ENCODE results near the gene MBD3L2B.
"Not testable (repeated sequence)": the region's sequence is repeated elsewhere in the genome, so short reads cannot be mapped to it uniquely, and the experiment has no call there.

MBD3L2B gene

DNA sequence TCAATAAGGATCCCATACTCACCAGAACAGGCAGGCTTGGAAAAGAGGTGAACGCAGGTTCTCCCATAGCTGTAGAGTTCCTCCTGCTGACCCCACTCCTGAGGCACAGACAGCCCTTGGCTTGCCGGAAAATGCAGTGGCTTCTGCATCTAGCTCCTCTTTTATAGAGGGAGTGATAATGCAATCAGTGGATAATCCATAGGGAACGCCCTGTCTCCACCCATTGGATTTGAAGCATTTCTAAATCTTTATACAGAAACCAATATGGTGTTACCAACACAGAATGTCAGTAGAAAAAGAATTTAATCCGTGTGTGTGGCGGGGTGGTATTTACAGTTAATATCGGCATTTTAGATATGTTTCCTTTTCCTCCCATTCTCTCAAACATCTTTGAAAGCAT is at the start of gene MBD3L2B:
TSS of gene MBD3L2B (minus strand) at position 101 of the 400 bp plus-strand sequence. CDS start at position 67, 34 bp downstream.
- DNase-seq, result not testable (repeated sequence)

GRCh38 chr19:7069904-7070226 is 48.6 kb upstream of the MBD3L2B start:
- DNase-seq, result no peak

DNA sequence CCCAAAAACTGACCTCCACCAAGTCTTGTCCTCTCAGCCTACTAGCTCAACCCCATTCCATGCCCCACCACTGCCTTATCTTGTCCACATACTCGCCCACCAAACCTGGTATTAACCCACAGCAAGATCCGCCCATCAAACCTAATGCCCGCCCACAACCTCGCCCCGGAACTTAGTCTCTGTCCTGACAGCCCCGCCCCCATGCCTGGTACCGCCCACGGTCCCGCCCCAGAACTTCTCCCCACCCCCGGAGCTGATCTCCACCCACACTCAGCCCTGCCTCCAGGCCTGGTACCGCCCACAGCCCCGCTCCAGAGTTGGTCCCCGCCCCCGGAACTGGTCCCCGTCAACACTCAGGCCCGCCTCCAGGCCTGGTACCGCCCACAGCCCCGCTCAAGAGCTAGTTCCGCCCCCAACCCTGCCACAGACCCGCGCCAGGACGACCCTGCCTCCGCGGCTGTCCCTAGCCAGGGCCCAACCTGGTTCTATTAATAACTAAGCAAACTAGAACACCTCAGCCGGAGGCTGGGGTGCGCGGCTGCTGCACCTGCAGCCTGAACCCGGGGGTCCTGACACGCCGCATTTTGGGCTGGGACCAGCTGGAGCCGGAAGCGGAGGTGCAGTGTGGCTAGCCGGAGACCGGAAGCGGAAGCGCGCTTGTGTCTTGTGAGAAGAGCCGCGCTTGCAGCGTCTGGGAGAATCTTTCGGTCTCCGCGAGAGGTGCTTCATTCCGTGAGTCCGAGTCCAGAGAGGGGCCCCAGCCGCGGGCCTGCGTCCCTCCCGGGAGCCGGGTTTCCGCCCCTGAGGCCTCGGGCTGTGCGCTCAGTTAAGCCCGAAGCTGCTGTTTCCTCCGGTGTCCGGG is 48.0 kb upstream of the MBD3L2B start, which contains the start of gene ZNF557:
TSS of gene ZNF557 (plus strand) at position 662 of the 862 bp plus-strand sequence. CDS start 5,372 bp downstream, outside the sequence.
- DNase-seq, result peak; percentile 95 to 96

DNA sequence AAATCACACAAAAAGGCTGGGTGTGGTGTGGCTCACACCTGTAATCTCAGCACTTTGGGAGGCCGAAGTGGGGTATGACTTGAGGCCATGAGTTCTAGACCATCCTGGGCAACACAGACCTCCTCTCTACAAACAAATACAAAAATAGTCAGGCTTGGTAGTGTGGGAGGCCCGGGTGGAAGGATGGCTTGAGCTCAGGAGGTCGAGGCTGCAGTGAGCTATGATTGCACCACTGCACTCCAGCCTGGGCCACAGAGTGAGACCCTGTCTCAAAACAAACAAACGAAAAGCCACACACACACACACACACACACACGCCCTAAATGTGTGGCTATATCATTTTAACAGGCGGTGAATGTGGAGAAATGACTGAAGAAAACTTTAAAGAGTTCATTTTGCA is 47.4 kb upstream of the MBD3L2B start:
- no peak for DNase-seq

DNA sequence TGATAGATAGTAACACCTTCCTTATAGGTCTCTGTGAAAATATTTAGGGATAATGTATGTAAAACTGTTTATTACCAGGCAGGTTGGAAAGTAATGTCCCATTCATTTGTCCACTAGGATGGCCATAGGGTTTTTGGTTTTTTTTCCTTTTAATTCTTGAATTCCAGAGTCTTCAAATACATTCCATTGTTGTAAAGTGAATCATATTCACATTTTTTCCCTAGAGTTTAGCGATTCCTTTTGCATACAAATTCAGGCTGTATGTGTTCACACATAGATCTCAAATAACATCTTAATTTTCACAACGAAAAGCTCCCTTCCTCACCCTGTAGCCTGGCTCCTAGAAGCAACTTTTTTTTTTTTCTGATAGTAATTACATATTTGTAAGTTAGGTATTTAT is 46.5 kb upstream of the MBD3L2B start:
- no peak for DNase-seq

DNA sequence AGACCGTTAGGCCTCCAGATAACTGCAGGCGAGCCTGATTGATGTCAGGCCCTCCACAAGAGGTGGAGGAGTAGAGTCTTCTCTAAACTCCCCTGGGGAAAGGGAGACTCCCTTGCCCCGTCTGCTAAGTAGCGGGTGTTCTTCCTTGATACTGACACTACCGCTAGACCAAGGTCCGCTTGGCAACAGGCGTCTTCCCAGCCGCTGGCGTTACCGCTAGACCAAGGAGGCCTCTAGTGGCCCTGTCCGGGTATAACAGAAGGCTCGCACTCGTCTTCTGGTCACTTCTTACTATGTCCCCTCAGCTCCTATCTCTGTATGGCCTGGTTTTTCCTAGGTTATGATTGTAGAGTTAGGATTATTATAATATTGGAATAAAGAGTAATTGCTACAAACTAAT is 45.9 kb upstream of the MBD3L2B start:
- DNase-seq, result not testable (repeated sequence)

- DNase-seq, result no peak
Observed at GRCh38 chr19:7063764-7064418, 42.7 kb upstream of the MBD3L2B start.

DNA sequence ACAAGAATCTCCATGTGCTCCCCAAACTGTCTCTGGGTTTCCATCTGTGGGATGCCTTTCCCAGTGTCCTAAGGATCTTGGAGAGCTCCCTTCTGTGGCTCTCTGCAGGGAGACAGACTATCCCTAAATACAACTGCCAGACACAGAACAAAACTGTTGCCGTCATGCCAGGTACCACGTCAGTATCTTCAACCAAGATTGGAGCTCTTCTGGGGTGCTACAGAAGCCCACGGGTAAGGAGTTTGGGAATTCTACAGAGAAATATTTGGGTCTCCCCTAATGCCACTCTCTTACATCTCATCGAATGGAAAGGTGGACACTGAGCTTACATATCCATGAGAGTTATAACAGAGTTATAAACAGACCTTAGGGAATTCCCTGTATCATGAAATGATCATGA is 42.1 kb upstream of the MBD3L2B start:
- DNase-seq, result no peak

DNA sequence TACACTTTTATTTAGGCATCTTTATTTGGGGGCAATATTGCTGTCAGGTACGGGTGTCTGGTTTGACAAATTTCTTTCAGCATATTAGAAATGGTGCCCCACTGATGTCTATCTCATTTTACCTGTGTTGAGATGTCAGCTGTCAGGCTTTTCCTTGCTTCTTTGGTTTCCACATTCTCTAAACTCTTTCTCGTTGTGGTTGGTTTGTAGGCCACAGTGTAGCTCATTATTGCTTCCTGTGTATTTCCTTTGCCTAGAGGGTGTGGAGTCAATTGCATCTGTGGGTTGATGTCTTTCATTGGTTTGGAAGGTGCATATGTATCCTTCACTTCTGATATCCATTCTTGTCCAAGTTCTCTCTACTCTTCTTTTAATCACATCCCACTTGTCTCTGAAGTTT is 38.7 kb upstream of the MBD3L2B start:
- DNase-seq, result not testable (repeated sequence)

GRCh38 chr19:7058576-7058975 is 37.3 kb upstream of the MBD3L2B start, which contains the start of gene MBD3L3:
Gene MBD3L3, minus strand, starts transcription at chr19:7058676. Its CDS starts 71 bp downstream, at chr19:7058605.
- not testable (repeated sequence) for DNase-seq

- not testable (repeated sequence) for DNase-seq
Observed at GRCh38 chr19:7056371-7056770, 35.1 kb upstream of the MBD3L2B start.

- not testable (repeated sequence) for DNase-seq
Observed at GRCh38 chr19:7055679-7056078, 34.4 kb upstream of the MBD3L2B start.

DNA sequence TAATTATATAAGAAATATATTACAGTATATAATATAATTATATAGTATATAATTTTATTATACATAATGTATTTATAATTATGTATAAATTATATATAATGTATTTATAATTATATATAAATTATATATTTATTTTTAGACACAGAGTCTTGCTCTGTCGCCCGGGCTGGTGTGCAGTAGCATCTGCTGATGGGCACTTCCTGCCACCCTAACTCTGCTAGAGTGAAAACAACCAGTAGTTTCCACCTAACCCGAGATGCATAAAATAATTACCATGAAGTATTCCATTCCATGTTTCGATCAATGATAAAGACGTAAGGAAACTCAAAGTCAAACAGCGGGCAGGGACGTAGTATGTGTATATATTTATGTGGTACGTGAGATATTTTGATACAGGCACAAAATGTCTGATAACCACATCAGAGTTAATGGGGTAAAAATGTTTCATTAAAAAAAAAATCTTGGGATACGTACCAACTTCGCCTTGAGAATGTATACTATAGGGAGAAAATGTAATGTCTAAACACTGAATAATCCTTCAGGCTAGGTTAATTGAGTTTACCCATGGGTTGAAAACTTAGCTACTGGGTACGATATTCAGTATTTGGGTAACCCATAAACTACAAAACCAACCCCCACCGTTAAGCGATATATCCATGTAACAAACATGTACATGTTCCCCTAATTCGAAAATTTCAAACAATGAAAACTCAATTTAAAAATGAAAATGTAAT is 33.6 kb upstream of the MBD3L2B start:
- DNase-seq, result not testable (repeated sequence)

DNA sequence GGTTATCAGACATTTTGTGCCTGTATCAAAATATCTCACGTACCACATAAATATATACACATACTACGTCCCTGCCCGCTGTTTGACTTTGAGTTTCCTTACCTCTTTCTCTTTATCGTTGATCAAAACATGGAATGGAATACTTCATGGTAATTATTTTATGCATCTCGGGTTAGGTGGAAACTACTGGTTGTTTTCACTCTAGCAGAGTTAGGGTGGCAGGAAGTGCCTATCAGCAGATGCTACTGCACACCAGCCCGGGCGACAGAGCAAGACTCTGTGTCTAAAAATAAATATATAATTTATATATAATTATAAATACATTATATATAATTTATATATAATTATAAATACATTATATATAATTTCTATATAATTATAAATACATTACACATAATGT is 31.7 kb upstream of the MBD3L2B start:
- not testable (repeated sequence) for DNase-seq

DNA sequence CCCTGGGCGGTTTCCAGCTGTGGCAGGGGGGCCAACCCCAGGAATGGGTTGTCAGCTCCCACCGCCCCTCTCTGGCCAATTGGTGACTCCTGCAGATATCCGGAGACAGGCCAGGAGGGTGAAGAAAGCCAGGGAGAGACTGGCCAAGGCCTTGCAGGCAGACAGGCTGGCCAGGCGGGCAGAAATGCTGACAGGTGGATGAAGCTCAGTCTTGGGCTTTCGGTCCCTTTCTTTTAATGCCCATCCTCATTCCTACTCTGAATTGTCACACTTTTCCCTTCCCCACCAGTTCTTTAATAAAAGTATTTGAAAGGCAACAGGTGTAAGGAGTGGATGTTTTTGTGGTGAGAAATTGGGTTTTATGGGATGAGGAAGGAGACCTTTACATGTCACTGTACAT is 30.2 kb upstream of the MBD3L2B start:
- not testable (repeated sequence) for DNase-seq

- DNase-seq, result not testable (repeated sequence)
Observed at GRCh38 chr19:7049021-7049420, 27.8 kb upstream of the MBD3L2B start, which contains the start of gene MBD3L2. Gene MBD3L2, plus strand, starts transcription at chr19:7049321. Its CDS starts 53 bp downstream, at chr19:7049374.

DNA sequence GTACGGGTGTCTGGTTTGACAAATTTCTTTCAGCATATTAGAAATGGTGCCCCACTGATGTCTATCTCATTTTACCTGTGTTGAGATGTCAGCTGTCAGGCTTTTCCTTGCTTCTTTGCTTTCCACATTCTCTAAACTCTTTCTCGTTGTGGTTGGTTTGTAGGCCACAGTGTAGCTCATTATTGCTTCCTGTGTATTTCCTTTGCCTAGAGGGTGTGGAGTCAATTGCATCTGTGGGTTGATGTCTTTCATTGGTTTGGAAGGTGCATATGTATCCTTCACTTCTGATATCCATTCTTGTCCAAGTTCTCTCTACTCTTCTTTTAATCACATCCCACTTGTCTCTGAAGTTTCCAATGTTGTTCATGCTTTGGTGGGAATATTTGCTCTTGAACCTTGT is 20.3 kb upstream of the MBD3L2B start:
- DNase-seq, result not testable (repeated sequence)

- not testable (repeated sequence) for DNase-seq
Observed at GRCh38 chr19:7040079-7040478, 18.8 kb upstream of the MBD3L2B start, which contains the start of gene MBD3L4. Gene MBD3L4, minus strand, starts transcription at chr19:7040179. Its CDS starts 35 bp downstream, at chr19:7040144.

- not testable (repeated sequence) for DNase-seq
Observed at GRCh38 chr19:7030278-7030677, 9.0 kb upstream of the MBD3L2B start, which contains the start of gene MBD3L5. Gene MBD3L5, plus strand, starts transcription at chr19:7030578. Its CDS starts 34 bp downstream, at chr19:7030612.

DNA sequence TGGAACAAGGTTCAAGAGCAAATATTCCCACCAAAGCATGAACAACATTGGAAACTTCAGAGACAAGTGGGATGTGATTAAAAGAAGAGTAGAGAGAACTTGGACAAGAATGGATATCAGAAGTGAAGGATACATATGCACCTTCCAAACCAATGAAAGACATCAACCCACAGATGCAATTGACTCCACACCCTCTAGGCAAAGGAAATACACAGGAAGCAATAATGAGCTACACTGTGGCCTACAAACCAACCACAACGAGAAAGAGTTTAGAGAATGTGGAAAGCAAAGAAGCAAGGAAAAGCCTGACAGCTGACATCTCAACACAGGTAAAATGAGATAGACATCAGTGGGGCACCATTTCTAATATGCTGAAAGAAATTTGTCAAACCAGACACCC is 7.6 kb upstream of the MBD3L2B start:
- not testable (repeated sequence) for DNase-seq

GRCh38 chr19:7018828-7019227 is 2.4 kb downstream of the MBD3L2B start:
- DNase-seq, result no peak

GRCh38 chr19:7013678-7014077 is 7.6 kb downstream of the MBD3L2B start:
- DNase-seq, result peak in 1 of 2 donors; percentile 17
